OCI-LY3 (cell line): ENCODE data around the gene SAP30L.

Experiments
- H2AFZ ChIP-seq: fragments of 200-600, 300-600 bp; shearing (Covaris generic); 2 replicates; pipeline ENCODE4 v1.6.0; 2014; ENCODE audit warnings: antibody characterized with exemption, low read depth, low read length
- H3K27ac ChIP-seq: fragments of 200-600, 300-600 bp; sonication (generic); 2 replicates; pipeline ENCODE4 v1.5.1; 2014; ENCODE audit warnings: mild to moderate bottlenecking, low read length, moderate library complexity, mixed read lengths
- H3K27me3 ChIP-seq: fragments of 200-600, 300-600 bp; sonication (generic); 2 replicates; pipeline ENCODE4 v1.6.1; 2014; ENCODE audit warnings: low read depth, low read length, mixed read lengths
- H3K36me3 ChIP-seq: fragments of 200-600, 300-600 bp; sonication (generic); replicated peaks from 2 replicates; pipeline ENCODE3; 2014; ENCODE audit warnings: low read depth, low read length, mixed read lengths
- H3K4me1 ChIP-seq: fragments of 300-600, 200-600 bp; sonication (generic); 2 replicates; pipeline ENCODE4 v1.6.1; 2014; ENCODE audit warnings: low read length, mixed read lengths
- H3K4me2 ChIP-seq: fragments of 200-600, 300-600 bp; sonication (generic); 2 replicates; pipeline ENCODE4 v1.6.1; 2014; ENCODE audit warnings: low read length, mixed read lengths
- H3K4me3 ChIP-seq: fragments of 300-600, 200-600 bp; sonication (generic); 2 replicates; pipeline ENCODE4 v1.5.1; 2014; ENCODE audit warnings: antibody characterized with exemption, mild to moderate bottlenecking, low read length, moderate library complexity
- H3K79me2 ChIP-seq: fragments of 300-600, 200-600 bp; shearing (Covaris generic); 2 replicates; pipeline ENCODE4 v1.6.1; 2014; ENCODE audit warnings: mild to moderate bottlenecking, low read length, mixed read lengths
- H3K9ac ChIP-seq: fragments of 300-600, 200-600 bp; shearing (Covaris generic); 2 replicates; pipeline ENCODE4 v1.6.0; 2014; ENCODE audit warnings: mild to moderate bottlenecking, low read length, moderate library complexity
- H3K9me3 ChIP-seq: fragments of 200-600, 300-600 bp; shearing (Covaris generic); 2 replicates; pipeline ENCODE4 v1.6.1; 2014; ENCODE audit warnings: low read length, mixed read lengths; ENCODE audit not compliant: insufficient read depth
- H4K20me1 ChIP-seq: fragments of 200-600, 300-600 bp; sonication (generic); 2 replicates; pipeline ENCODE4 v1.6.1; 2016; ENCODE audit warnings: low read length, mixed read lengths; ENCODE audit not compliant: insufficient read depth
- EZH2phosphoT487 ChIP-seq: fragments of 200-600 bp; shearing (Covaris generic); IDR thresholded peaks from 2 replicates; pipeline ENCODE4 v1.6.1; 2018; ENCODE audit warnings: antibody characterized with exemption, mixed run types, low read depth
- TF ChIP-seq, protein P1 (sequence below): fragments of 200-600, 300-600 bp; sonication (generic); IDR thresholded peaks from 2 replicates; pipeline ENCODE4 v1.5.1; 2014; ENCODE audit warnings: antibody characterized with exemption, low read length, low read depth

Gene SAP30L

DNA sequence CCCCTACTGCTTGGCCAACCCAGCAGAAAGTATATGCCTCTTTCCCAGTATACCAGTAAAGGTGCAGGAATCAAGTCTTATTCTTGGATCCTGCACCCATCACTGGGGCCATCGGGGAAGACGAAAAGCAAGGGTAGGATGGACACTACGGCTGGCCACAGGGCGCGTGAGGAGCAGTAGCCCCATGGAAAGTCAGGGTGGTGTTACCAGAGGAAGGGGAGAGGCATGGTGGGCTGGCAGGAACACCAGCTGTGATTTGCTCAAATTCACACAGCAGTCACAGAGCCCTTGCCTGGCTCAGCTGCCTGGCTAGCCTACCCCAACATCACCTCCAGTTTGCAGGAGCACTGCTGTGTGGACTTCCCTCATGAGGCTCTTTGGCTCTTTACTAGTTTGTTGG is 34.5 kb upstream of the SAP30L start:
- H3K27me3 ChIP-seq = no peaks in the 10 kb centered on the region
- no peaks in the 10 kb centered on the region for H4K20me1 ChIP-seq
- H3K4me1 ChIP-seq = no peaks in the 10 kb centered on the region
- H3K4me2 ChIP-seq = no peak overlapping the region
- H3K9ac ChIP-seq = no peak overlapping the region
- no peak overlapping the region for H3K27ac ChIP-seq
- no peak for TF ChIP-seq EZH2phosphoT487
- TF ChIP-seq, protein P1, sequence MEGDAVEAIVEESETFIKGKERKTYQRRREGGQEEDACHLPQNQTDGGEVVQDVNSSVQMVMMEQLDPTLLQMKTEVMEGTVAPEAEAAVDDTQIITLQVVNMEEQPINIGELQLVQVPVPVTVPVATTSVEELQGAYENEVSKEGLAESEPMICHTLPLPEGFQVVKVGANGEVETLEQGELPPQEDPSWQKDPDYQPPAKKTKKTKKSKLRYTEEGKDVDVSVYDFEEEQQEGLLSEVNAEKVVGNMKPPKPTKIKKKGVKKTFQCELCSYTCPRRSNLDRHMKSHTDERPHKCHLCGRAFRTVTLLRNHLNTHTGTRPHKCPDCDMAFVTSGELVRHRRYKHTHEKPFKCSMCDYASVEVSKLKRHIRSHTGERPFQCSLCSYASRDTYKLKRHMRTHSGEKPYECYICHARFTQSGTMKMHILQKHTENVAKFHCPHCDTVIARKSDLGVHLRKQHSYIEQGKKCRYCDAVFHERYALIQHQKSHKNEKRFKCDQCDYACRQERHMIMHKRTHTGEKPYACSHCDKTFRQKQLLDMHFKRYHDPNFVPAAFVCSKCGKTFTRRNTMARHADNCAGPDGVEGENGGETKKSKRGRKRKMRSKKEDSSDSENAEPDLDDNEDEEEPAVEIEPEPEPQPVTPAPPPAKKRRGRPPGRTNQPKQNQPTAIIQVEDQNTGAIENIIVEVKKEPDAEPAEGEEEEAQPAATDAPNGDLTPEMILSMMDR = no peak
- no peak overlapping the region for H2AFZ ChIP-seq
- H3K79me2 ChIP-seq = no peaks in the 10 kb centered on the region
- H3K36me3 ChIP-seq = no peaks in the 10 kb centered on the region
- H3K9me3 ChIP-seq = no peaks in the 10 kb centered on the region
- no peak overlapping the region for H3K4me3 ChIP-seq

DNA sequence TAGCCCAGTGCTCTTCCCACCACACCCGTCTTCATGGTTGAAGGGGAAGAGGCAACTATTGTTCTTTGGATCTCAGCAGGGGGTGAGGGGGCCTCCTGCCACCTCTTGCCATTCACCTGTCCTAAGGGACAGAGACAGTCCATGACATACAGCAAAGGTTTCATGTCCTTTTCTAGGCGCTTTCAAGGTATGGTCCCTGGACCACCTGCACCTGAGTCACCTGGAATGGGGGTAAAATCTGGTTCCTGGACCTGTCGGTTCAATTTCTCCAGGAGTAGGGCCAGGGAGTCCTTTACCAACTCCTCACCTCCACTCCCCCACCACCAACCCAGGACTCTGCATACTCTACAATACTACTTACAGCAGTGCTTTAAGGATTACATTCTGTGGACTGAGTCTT is 33.5 kb upstream of the SAP30L start:
- TF ChIP-seq, protein P1 = no peak
- no peak for TF ChIP-seq EZH2phosphoT487
- Histone ChIP-seq H3K4me3 (no peak overlapping the region), H3K27ac (no peak overlapping the region), H3K9me3 (no peaks in the 10 kb centered on the region), H3K27me3 (no peaks in the 10 kb centered on the region), H3K4me1 (peaks cover 5% of the 10 kb centered on the region; the same call in 1 of the 2 replicates), H3K36me3 (no peaks in the 10 kb centered on the region), H3K79me2 (no peaks in the 10 kb centered on the region), H3K4me2 (no peak overlapping the region), H2AFZ (no peak overlapping the region), H4K20me1 (no peaks in the 10 kb centered on the region), H3K9ac (no peak overlapping the region)

DNA sequence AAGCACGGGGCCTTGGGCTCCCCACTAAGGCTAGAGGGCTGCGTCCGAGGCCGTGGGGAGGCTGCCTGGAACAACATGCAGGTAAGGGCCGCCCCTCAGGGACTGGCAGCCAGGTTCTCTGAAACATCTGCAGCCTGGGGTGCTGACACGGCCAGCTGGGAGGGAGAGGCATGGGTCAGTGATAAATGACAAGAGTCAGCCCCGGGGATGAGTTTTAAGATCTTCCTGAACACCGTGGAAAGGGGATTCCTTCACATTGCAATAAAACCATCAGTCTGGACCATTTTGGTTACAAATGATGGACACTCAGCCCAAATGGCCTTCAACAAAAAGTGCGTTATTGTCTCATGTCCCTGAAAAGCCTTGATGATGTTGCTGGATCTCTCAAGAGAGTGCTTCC is 32.9 kb upstream of the SAP30L start:
- no peak overlapping the region for H3K9ac ChIP-seq
- no peaks in the 10 kb centered on the region for H3K9me3 ChIP-seq
- no peaks in the 10 kb centered on the region for H4K20me1 ChIP-seq
- no peaks in the 10 kb centered on the region for H3K79me2 ChIP-seq
- no peak for TF ChIP-seq EZH2phosphoT487
- TF ChIP-seq, protein P1 = no peak
- no peak overlapping the region for H2AFZ ChIP-seq
- no peaks in the 10 kb centered on the region for H3K27me3 ChIP-seq
- H3K27ac ChIP-seq = no peak overlapping the region
- no peak overlapping the region for H3K4me2 ChIP-seq
- H3K4me3 ChIP-seq = no peak overlapping the region
- H3K36me3 ChIP-seq = no peaks in the 10 kb centered on the region
- peaks cover 5% of the 10 kb centered on the region; the same call in 1 of the 2 replicates for H3K4me1 ChIP-seq

DNA sequence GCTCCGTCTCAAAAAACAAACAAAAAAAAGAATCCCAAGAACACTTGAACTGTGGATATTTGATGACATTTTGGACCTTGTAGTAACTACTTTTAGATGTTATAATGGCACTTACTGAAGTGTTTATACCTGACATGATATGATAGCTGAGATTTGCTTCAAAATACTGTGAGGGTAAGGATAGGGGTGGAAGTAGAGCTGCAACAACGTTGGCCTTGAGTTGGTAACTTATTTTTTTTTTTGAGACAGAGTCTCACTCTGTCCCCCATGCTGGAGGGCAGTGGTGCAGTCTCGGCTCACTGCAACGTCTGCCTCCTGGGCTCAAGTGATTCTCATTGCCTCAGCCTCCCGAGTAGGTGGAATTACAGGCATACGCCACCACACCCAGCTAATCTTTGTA is 30.7 kb upstream of the SAP30L start:
- H4K20me1 ChIP-seq = no peaks in the 10 kb centered on the region
- no peak overlapping the region for H3K9ac ChIP-seq
- no peaks in the 10 kb centered on the region for H3K36me3 ChIP-seq
- no peak overlapping the region for H3K4me2 ChIP-seq
- TF ChIP-seq, protein P1 = no peak
- TF ChIP-seq EZH2phosphoT487 = no peak
- no peaks in the 10 kb centered on the region for H3K79me2 ChIP-seq
- H3K9me3 ChIP-seq = no peaks in the 10 kb centered on the region
- no peaks in the 10 kb centered on the region for H3K27me3 ChIP-seq
- H3K27ac ChIP-seq = no peak overlapping the region
- no peak overlapping the region for H3K4me3 ChIP-seq
- no peak overlapping the region for H2AFZ ChIP-seq
- peaks cover 5% of the 10 kb centered on the region; the same call in 1 of the 2 replicates for H3K4me1 ChIP-seq
